Dermis microvascular lymphatic vessel endothelial cell (primary cell): ENCODE measurements around the gene DNAH10. TPM values are rescaled to one million over a fixed set of nuclear protein-coding genes. Genes with fewer than 3 reads are reported as not detected.

ENCODE experiments used
- DNase-seq, 2 donors: peaks; one replicate each; pipeline versions ENCODE4 v3.0.0 to v3.0.0-alpha.2; 2010; ENCODE audit warnings: low read depth in 2 of 2
- total RNA-seq: library from RNA; depleted of rRNA; stranded (reverse); fragments of >200 nt; gene quantifications from 2 replicates; pipeline ENCODE4 v1.2.1, GENCODE V29; 2014

DNAH10 gene
- total RNA-seq, 1 donor from 2014 or later: under 0.01 TPM

- DNase-seq: no peak
Observed at GRCh38 chr12:123966596-123966995, 204.5 kb downstream of the DNAH10 start.

GRCh38 chr12:123967121-123967586 lies 205.1 kb downstream of the DNAH10 start:
- DNase-seq: no peak

- DNase-seq: no peak
Observed at GRCh38 chr12:123971449-123971769, 209.3 kb downstream of the DNAH10 start.

- DNase-seq: peak; percentile 12 to 54
Observed at GRCh38 chr12:123971770-123972456, 209.8 kb downstream of the DNAH10 start.

GRCh38 chr12:123972457-123973401 lies 210.6 kb downstream of the DNAH10 start, which contains the start of the genes CCDC92 and ZNF664:
TSS of gene CCDC92 (minus strand) at chr12:123972831. CDS start at chr12:123944305, 28,526 bp downstream.
TSS of gene ZNF664 (plus strand) at chr12:123973215. CDS start at chr12:124012145, 38,930 bp downstream.
- peak; percentile 76 to 93 for DNase-seq

- peak in 1 of 2 donors; percentile 51 for DNase-seq
Observed at GRCh38 chr12:123973552-123974341, 211.6 kb downstream of the DNAH10 start.

- DNase-seq: no peak
Observed at GRCh38 chr12:123976227-123976826, 214.2 kb downstream of the DNAH10 start.

- no peak for DNase-seq
Observed at GRCh38 chr12:123979566-123979965, 217.5 kb downstream of the DNAH10 start.

GRCh38 chr12:123982269-123982668 lies 220.2 kb downstream of the DNAH10 start:
- DNase-seq: no peak

- peak; percentile 61 to 78 for DNase-seq
Observed at GRCh38 chr12:123983822-123984485, 221.9 kb downstream of the DNAH10 start.

- no peak for DNase-seq
Observed at GRCh38 chr12:123984903-123985302, 222.8 kb downstream of the DNAH10 start.

Other genes starting within 250 kb of the DNAH10 start
- gene RILPL1, start 228.6 kb upstream of the DNAH10 start, total RNA-seq: 3.1 and 5.3 TPM in 2 replicates
- 296 and 304 TPM in 2 replicates for gene TMED2, start 177.7 kb upstream of the DNAH10 start, total RNA-seq
- gene DDX55, start 160.2 kb upstream of the DNAH10 start, total RNA-seq: 8.6 and 9.9 TPM in 2 replicates
- 22.6 and 25.5 TPM in 2 replicates for gene EIF2B1, start 128.6 kb upstream of the DNAH10 start, total RNA-seq
- gene GTF2H3, start 128.5 kb upstream of the DNAH10 start, total RNA-seq: 20.4 and 20.7 TPM in 2 replicates
- 4.7 and 5.9 TPM in 2 replicates for gene TCTN2, start 91.2 kb upstream of the DNAH10 start, total RNA-seq
- 14.4 and 37.4 TPM in 2 replicates for gene ATP6V0A2, start 49.9 kb upstream of the DNAH10 start, total RNA-seq
- 4.1 and 7.0 TPM in 2 replicates for gene CCDC92, start 210.5 kb downstream of the DNAH10 start, total RNA-seq
- 42.4 and 43.6 TPM in 2 replicates for gene ZNF664, start 210.9 kb downstream of the DNAH10 start, total RNA-seq